ENCODE measurements around the gene MAML2.

Gene MAML2

GRCh38 chr11:96339706-96340554 is 3.1 kb downstream of the MAML2 start:
- no peak for DNase-seq (ENCODE audit: low spot score)

GRCh38 chr11:96338910-96339705 is 3.9 kb downstream of the MAML2 start:
- peak; percentile 53 for DNase-seq (ENCODE audit: low spot score)

DNA sequence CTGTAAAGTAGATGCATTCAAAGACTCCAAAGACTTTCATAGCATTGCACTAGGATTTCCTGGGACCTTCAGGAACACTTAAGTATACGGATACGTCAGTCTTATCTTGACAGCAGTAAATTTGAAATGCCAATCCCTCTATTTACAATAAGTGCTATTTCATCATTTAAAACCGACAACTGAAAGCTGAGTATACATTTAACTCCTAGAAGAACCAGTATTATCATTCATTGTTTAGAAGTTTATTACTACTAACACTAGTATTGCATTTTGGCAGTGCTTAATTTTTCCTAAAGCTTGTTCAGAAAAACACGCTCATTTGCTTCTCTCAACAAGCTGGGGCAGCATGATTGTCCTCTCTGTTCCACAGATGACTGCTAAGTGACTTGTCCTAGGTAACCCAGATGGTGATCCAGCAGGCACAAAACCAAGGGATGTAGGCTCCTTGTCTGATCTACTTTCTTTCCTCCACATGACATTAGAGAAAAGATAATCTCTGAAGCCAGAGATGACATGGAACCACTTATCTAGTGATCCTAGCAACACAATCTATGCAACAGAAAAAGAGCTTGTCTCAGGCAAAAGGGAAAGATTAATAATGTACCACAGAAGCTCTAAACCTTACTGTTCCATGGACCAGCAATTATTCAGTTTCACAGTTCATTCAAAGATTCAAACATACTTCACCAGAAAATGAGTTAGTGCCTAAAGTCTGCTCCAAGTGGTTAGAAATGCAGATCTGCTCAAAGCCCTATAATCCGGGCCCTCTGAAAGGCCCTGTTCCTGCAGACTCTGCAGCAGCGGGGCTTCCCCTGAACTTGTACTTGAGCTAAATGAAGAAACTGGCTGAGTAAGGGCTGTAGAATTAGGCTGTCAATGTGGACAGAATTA is 5.2 kb downstream of the MAML2 start:
- no peak for DNase-seq (ENCODE audit: low spot score)

DNA sequence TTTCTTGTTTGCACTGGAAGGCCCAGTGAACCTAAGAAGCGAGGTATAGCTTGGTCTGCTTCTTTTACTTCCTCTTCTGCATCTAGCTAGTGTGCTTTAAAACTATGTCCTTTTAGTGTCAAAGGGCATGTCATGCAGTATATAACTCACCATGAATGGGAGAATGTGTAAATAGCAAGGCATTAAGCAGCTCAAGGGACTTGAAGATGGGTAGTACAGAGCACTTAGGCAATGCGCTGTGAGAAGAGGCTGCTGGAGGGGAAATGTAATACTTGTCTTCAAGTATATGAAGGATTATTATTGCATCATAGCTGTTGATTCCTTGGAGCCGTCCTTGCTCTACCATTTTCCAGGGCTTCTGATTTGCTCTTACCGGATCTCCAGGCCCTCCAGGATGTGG is 7.6 kb downstream of the MAML2 start:
- no peak for DNase-seq (ENCODE audit: low spot score)

- DNase-seq (ENCODE audit: low spot score): no peak
Observed at GRCh38 chr11:96334219-96334618, 8.8 kb downstream of the MAML2 start.

DNA sequence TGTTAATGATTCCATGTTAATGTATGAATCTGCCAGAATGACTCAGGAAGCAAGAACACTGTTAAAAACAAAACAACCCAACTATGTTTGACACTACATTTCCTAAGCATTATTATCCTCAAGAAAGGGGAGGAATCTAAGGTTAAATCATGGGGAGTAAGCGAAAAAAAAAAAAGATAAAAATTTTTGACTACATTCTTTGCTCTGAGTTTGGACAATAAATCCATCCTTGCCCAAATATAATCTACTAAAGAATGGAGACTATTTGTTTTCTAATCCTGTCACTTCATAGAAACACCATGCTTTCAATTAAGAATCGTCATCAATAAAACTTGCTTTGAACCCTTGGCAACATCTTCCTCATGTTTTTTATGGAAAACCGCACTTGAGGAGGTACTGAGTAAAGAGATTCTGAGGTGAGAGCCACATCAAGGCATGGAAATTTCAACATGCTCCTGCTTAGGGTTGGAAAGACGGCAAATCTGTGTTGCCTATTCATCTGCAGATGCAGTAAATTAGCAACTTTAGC is 9.7 kb downstream of the MAML2 start:
- no peak for DNase-seq (ENCODE audit: low spot score)

- no peak for DNase-seq (ENCODE audit: low spot score)
Observed at GRCh38 chr11:96332126-96332771, 10.7 kb downstream of the MAML2 start.

DNA sequence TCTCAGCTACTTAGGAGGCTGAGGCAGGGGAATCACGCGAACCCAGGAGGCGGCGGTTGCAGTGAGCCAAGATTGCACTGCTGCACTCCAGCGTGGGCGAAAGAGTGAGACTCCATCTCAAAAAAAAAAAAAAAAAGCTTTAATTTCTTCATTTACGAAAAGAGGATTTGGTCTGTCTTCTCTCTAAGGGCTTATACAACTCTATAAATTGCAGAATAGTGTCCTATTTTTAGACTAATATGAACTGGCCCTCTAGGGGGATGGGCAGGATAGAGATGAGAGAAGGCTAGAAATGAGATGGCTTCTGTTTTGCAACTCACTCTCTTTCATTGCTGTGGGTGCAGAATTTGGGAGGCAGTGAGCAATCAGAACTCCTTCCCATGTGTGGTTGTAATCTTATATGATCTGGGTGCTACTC is 11.3 kb downstream of the MAML2 start:
- no peak for DNase-seq (ENCODE audit: low spot score)

DNA sequence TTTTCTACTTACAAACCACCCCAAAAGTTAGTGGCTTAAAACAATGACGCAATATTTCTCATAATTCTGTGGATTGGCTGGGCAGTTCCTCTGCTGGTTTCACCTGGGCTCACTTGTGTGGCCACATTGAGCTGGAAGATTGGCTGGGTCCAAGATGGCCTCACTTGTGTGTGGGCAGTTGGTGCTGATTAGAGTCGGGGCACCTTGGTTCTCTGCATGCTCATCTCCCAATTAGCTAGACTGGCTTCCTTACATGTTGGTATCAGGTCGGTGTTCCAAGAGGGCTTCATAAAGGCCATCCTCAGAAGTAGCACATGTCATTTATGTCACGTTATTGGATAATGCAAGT is 12.5 kb downstream of the MAML2 start:
- no peak for DNase-seq (ENCODE audit: low spot score)

- DNase-seq (ENCODE audit: low spot score): no peak
Observed at GRCh38 chr11:96329855-96330510, 13.0 kb downstream of the MAML2 start.

DNA sequence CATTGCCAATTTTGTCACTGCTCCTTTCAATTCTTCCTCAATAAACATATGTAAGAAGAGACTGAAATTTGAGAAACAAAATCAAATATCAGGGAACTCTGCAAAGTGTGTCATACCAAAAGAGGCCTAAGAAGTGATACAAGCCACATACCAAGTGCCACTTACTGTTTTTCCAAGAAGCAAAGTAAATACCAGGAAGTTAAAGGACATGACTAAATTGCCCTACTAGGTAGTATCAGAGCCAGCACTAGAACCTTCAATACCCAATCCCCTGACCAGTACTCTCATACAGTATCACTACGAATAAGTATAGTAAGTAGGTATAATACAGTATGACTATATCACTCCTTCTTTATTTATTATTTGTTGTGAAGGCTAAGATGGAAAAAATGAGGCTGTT is 13.6 kb downstream of the MAML2 start:
- DNase-seq (ENCODE audit: low spot score): no peak

GRCh38 chr11:96328395-96329010 is 14.5 kb downstream of the MAML2 start:
- DNase-seq (ENCODE audit: low spot score): no peak

DNA sequence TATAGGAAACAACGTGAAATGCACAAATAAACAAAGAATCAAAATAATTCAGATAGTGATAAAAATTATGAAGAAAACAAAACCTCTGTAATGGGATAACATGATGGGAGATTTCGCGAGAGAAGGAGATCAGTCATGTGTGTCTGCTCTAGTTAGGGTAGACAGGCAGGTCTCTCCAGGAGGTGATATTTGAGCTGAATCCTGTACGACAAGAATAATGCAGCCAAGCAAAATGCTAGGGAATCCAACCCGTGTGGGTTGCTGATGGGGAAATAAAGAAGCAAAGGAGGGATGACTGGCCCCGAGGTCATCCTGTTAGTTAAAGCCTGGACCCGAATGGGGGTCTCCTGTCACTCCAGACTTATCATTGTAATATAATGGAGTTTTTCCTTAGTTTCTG is 16.0 kb downstream of the MAML2 start:
- no peak for DNase-seq (ENCODE audit: low spot score)

GRCh38 chr11:96324912-96325311 is 18.1 kb downstream of the MAML2 start:
- no peak for DNase-seq (ENCODE audit: low spot score)

DNA sequence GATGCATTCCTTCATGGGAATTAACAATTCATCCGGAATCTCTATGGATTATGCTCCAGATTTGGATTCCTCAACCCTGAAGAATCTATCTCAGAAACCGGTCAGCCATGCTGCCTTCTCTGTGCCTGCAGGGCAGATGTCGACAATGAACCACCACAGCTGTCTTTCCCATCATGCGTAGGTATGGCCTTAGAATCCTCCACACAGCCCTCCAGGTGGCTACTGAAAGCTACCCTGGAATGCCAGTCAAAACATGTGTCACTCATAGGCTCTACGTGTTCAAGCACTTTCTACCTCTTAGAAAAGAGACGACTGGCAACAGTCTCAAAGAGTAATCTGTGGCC is 19.4 kb downstream of the MAML2 start:
- no peak for DNase-seq (ENCODE audit: low spot score)

- DNase-seq (ENCODE audit: low spot score): no peak
Observed at GRCh38 chr11:96322775-96323641, 20.0 kb downstream of the MAML2 start.

GRCh38 chr11:96321091-96321490 is 21.9 kb downstream of the MAML2 start:
- no peak for DNase-seq (ENCODE audit: low spot score)

- DNase-seq (ENCODE audit: low spot score): no peak
Observed at GRCh38 chr11:96319898-96320656, 22.9 kb downstream of the MAML2 start.

DNA sequence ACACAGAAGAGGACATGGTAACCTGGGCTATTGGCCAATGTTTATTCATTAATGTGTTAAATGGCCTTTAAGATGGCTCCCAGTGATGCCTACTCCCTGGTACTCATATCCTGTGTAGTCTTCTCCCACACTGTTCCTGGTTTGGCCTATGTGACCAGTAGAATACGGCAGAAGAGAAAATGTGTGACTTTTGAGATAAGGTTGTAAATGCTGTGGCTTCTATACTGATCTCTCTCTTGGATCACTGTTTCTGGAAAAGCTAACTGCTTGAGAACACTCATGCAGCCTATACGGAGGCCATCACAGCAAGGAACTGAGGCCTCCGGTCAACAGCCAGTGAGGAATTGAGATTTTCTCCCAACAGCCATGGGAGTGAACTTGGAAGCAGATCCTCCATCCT is 24.1 kb downstream of the MAML2 start:
- no peak for DNase-seq (ENCODE audit: low spot score)

Measured in germinal center (tissue), 1 donor.